ENCODE results near the gene RBFOX2. TPM values are rescaled to one million over a fixed set of nuclear protein-coding genes. Genes with fewer than 3 reads are reported as not detected.

The RBFOX2 gene
- total RNA-seq, 4 donors from 2014 or later = 103 to 139 (median 108) TPM

GRCh38 chr22:35912658-35913057 lies 116.0 kb downstream of the RBFOX2 start:
- Histone ChIP-seq H3K9me3 (no peaks in the 10 kb centered on the region), H3K27me3 (no peaks in the 10 kb centered on the region), H3K36me3 (no peaks in the 10 kb centered on the region), H3K4me3 (replicated peaks in 1 of 3) (no peak overlapping the region), H3K27ac (peak overlapping the region; percentile 21 to 31 (median 22)), H3K4me1 (peaks cover 29 to 48% of the 10 kb centered on the region in 2 donors)
- intact Hi-C loops (cut with DNase I) = no loop called here
- WGBS, 2 donors = 48 to 50% methylated on average over 1 of the region's 1 CpG
- DNase-seq = no peak
- TF ChIP-seq CTCF (IDR thresholded peaks at IDR 0.05) = no peak
- TF ChIP-seq POLR2A (IDR thresholded peaks at IDR 0.05) = no peak

- H3K4me3 ChIP-seq (replicated peaks in 1 of 3) = no peak overlapping the region
- WGBS, 2 donors = 87 to 93% methylated on average over 2 of the region's 2 CpGs
- no peaks in the 10 kb centered on the region for H3K36me3 ChIP-seq
- intact Hi-C loops (cut with DNase I) = no loop called here
- H3K9me3 ChIP-seq = no peaks in the 10 kb centered on the region
- DNase-seq = no peak
- TF ChIP-seq POLR2A (IDR thresholded peaks at IDR 0.05) (no peak), CTCF (IDR thresholded peaks at IDR 0.05) (no peak)
- H3K27ac ChIP-seq = peak overlapping the region in 2 of 3 donors; percentile 22 to 31
- peaks cover 25 to 41% of the 10 kb centered on the region in 2 donors for H3K4me1 ChIP-seq
- no peaks in the 10 kb centered on the region for H3K27me3 ChIP-seq
Measured at GRCh38 chr22:35911877-35912276, 116.7 kb downstream of the RBFOX2 start.

- 65 to 69% methylated on average over 2 of the region's 2 CpGs for WGBS, 2 donors
- H3K27ac ChIP-seq = no peak overlapping the region
- H3K27me3 ChIP-seq = no peaks in the 10 kb centered on the region
- no peak overlapping the region for H3K4me3 ChIP-seq (replicated peaks in 1 of 3)
- no peaks in the 10 kb centered on the region for H3K9me3 ChIP-seq
- TF ChIP-seq CTCF (IDR thresholded peaks at IDR 0.05) (no peak), POLR2A (IDR thresholded peaks at IDR 0.05) (no peak)
- no peaks in the 10 kb centered on the region for H3K36me3 ChIP-seq
- intact Hi-C loops (cut with DNase I) = no loop called here
- peaks cover 15 to 35% of the 10 kb centered on the region in 2 donors for H3K4me1 ChIP-seq
- no peak for DNase-seq
Measured at GRCh38 chr22:35910926-35911325, 117.7 kb downstream of the RBFOX2 start.

- intact Hi-C loops (cut with DNase I) = no loop called here
- WGBS, 2 donors = 82 to 83% methylated on average over 4 of the region's 4 CpGs
- Histone ChIP-seq H3K4me3 (replicated peaks in 1 of 3) (no peak overlapping the region), H3K36me3 (no peaks in the 10 kb centered on the region), H3K9me3 (no peaks in the 10 kb centered on the region), H3K27me3 (no peaks in the 10 kb centered on the region), H3K4me1 (peaks cover 8 to 28% of the 10 kb centered on the region in 2 donors), H3K27ac (no peak overlapping the region)
- TF ChIP-seq CTCF (IDR thresholded peaks at IDR 0.05) = no peak
- TF ChIP-seq POLR2A (IDR thresholded peaks at IDR 0.05) = no peak
- no peak for DNase-seq
Measured at GRCh38 chr22:35910003-35910769, 118.4 kb downstream of the RBFOX2 start.

- TF ChIP-seq CTCF (IDR thresholded peaks at IDR 0.05) (no peak), POLR2A (IDR thresholded peaks at IDR 0.05) (no peak)
- no peaks in the 10 kb centered on the region for H3K27me3 ChIP-seq
- intact Hi-C loops (cut with DNase I) = no loop called here
- peaks cover 10 to 18% of the 10 kb centered on the region in 2 donors for H3K4me1 ChIP-seq
- H3K27ac ChIP-seq = no peak overlapping the region
- 94 to 98% methylated on average over 1 of the region's 1 CpG for WGBS, 2 donors
- no peak overlapping the region for H3K4me3 ChIP-seq (replicated peaks in 1 of 3)
- H3K9me3 ChIP-seq = no peaks in the 10 kb centered on the region
- H3K36me3 ChIP-seq = no peaks in the 10 kb centered on the region
- DNase-seq = no peak
Measured at GRCh38 chr22:35905894-35906293, 122.7 kb downstream of the RBFOX2 start.
